HuH-7 (cell line): Measurements from ENCODE around the gene SLC47A2.
A peak's percentile ranks its signal among the peaks of the same experiment; 100 is the strongest.

Experiments
- DNase-seq: peaks from one replicate; pipeline ENCODE4 v3.0.0; 2011; ENCODE audit warnings: low spot score

SLC47A2 gene

GRCh38 chr17:19664136-19664820 is 52.1 kb downstream of the SLC47A2 start:
- no peak for DNase-seq

GRCh38 chr17:19663097-19663496 is 53.3 kb downstream of the SLC47A2 start:
- DNase-seq = no peak

- DNase-seq = no peak
These were observed 55.3 kb downstream of the SLC47A2 start for GRCh38 chr17:19661121-19661520.

- DNase-seq = peak; percentile 39
These were observed 56.0 kb downstream of the SLC47A2 start for GRCh38 chr17:19660219-19660870.

GRCh38 chr17:19659366-19660177 is 56.8 kb downstream of the SLC47A2 start:
- no peak for DNase-seq

GRCh38 chr17:19656851-19657581 is 59.4 kb downstream of the SLC47A2 start:
- DNase-seq = no peak

GRCh38 chr17:19656336-19656735 is 60.0 kb downstream of the SLC47A2 start:
- no peak for DNase-seq

- DNase-seq = no peak
These were observed 61.5 kb downstream of the SLC47A2 start for GRCh38 chr17:19654896-19655295.

- no peak for DNase-seq
These were observed 62.0 kb downstream of the SLC47A2 start for GRCh38 chr17:19654342-19654886.

GRCh38 chr17:19652595-19652994 is 63.8 kb downstream of the SLC47A2 start:
- no peak for DNase-seq

GRCh38 chr17:19651451-19652238 is 64.7 kb downstream of the SLC47A2 start:
- DNase-seq = no peak

GRCh38 chr17:19650826-19651225 is 65.6 kb downstream of the SLC47A2 start:
- DNase-seq = no peak

- no peak for DNase-seq
These were observed 67.2 kb downstream of the SLC47A2 start for GRCh38 chr17:19649274-19649541.

- peak; percentile 97 for DNase-seq
These were observed 67.7 kb downstream of the SLC47A2 start, which contains the start of gene ALDH3A2 for GRCh38 chr17:19648475-19649273. Gene ALDH3A2 (plus strand): TSS chr17:19648751. CDS start chr17:19648972, 221 bp downstream.

- DNase-seq = peak; percentile 39
These were observed 68.5 kb downstream of the SLC47A2 start for GRCh38 chr17:19647697-19648474.

- no peak for DNase-seq
These were observed 69.3 kb downstream of the SLC47A2 start for GRCh38 chr17:19646788-19647696.

- peak; percentile 39 for DNase-seq
These were observed 70.6 kb downstream of the SLC47A2 start for GRCh38 chr17:19645734-19646201.

- DNase-seq = no peak
These were observed 71.7 kb downstream of the SLC47A2 start for GRCh38 chr17:19644493-19645210.
